Heart right ventricle (tissue), 16 donors: ENCODE data around the gene SV2A. TPM values are rescaled to one million over a fixed set of nuclear protein-coding genes. Genes with fewer than 3 reads are reported as not detected.
A peak's percentile ranks its signal among the peaks of the same experiment; 100 is the strongest.
"Not testable (repeated sequence)": the region's sequence is repeated elsewhere in the genome, so short reads cannot be mapped to it uniquely, and the experiment has no call there.

Source experiments
- ATAC-seq, 8 donors: fragments of 200-7000 bp; cut with Tn5 transposase; one replicate each; pipeline ENCODE4 v1.9.1; 2020; ENCODE audit warnings: mild to moderate bottlenecking in 8 of 8, moderate library complexity in 8 of 8, moderate number of reproducible peaks in 1 of 8
- DNase-seq, 2 donors: peaks; one replicate each; pipeline ENCODE4 v3.0.0-alpha.2; 2020
- H3K27ac ChIP-seq, 10 donors: fragments of 200-600 bp; sonication (generic) in 2 of 10; one replicate each; pipeline versions ENCODE4 v1.5.0 to v1.8.0; 2020 to 2022; ENCODE audit warnings: mild to moderate bottlenecking in 3 of 10
- H3K27me3 ChIP-seq, 7 donors: fragments of 200-600 bp; one replicate each; pipeline ENCODE4 v1.8.0; 2021 to 2022; ENCODE audit warnings: mild to moderate bottlenecking in 2 of 7
- H3K36me3 ChIP-seq, 9 donors: fragments of 200-600 bp; sonication (generic) in 1 of 9; one replicate each; pipeline versions ENCODE4 v1.5.0 to v1.8.0; 2020 to 2022; ENCODE audit warnings: mild to moderate bottlenecking in 2 of 9
- H3K4me1 ChIP-seq, 9 donors: fragments of 200-600 bp; sonication (generic) in 1 of 9; one replicate each; pipeline versions ENCODE4 v1.5.0 to v1.8.0; 2020 to 2022; ENCODE audit warnings: mild to moderate bottlenecking in 4 of 9
- H3K4me3 ChIP-seq, 10 donors: fragments of 200-600 bp; sonication (generic) in 2 of 10; one replicate each; pipeline versions ENCODE4 v1.5.0 to v1.8.0; 2020 to 2022; ENCODE audit warnings: mild to moderate bottlenecking in 7 of 10, moderate library complexity in 2 of 10
- H3K9me3 ChIP-seq, 11 donors: fragments of 200-600 bp in 10 of 11; sonication (generic) in 2 of 11; one replicate each; pipeline versions ENCODE4 v1.5.0 to v1.8.0; 2013 to 2022; ENCODE audit warnings: mild to moderate bottlenecking in 2 of 11, control low read depth in 1 of 11, moderate library complexity in 1 of 11
- WGBS, 2 donors: extraction: QIAGEN DNeasy Blood & Tissue Kit; methylation state at CpG; one replicate each; pipeline ENCODE4 v1.1.7; 2013; ENCODE audit warnings: inconsistent platforms in 1 of 2; 5-methylcytosine and 5-hydroxymethylcytosine counted together
- intact Hi-C, 10 donors: fragments of 100-400 bp; cut with DNase I; formaldehyde crosslinking; loops; one replicate each; pipeline versions ENCODE4 v1.11.1 to v1.14.2; 2022
- polyA plus RNA-seq, 2 donors: library from polyadenylated mRNA; stranded (reverse); fragments of 200-250 nt; gene quantifications; one replicate each; pipeline ENCODE4 v1.2.3, GENCODE V29; 2013
- total RNA-seq, 10 donors: library from RNA; stranded (reverse); fragmentation: NEBNext Ultra II Directional in 3 of 10; extraction: Animal tissue kit (Norgen Biotek cat#: 25700) in 3 of 10; gene quantifications; one replicate each; pipeline versions ENCODE4 v1.2.1 to v1.2.4, GENCODE V29; 2021 to 2023
- TF ChIP-seq, protein P1 (sequence below), 9 donors: fragments of 200-600 bp; sonication (generic) in 2 of 9; IDR thresholded peaks; one replicate each; pipeline versions ENCODE4 v1.5.0 to v1.8.0; 2021 to 2022; ENCODE audit warnings: antibody characterized with exemption in 9 of 9, mild to moderate bottlenecking in 5 of 9, moderate library complexity in 1 of 9
- donor health status: Arrhythmogenic right ventricular cardiomyopathy.
- donor health status: ischemic (EF 13 %, LVEDD 7.1; RV severe dilation, severe dysfunction).
- donor health status: healthy with polysubstance abuse.
- donor health status: DM: no; HTN: yes; CAD: no.
- donor health status: DM: no; HTN: no; CAD: no.
- donor health status: ischemic (EF 25% LVEDD 6.9; RV normal size, moderate dysfunction).
- donor health status: ischemic (EF 25% LVEDD 5.7; RV mildly dilated, moderate dysfunction).
- donor health status: healthy.
- donor health status: DM: yes; HTN: yes; CAD: no.
- donor health status: Ischemic cardiomyopathy.
- donor health status: ischemic (EF 35%, LVEDD 5.7; RV mildly dilated, moderate dysfunction).
- donor health status: nonischemic (EF 11% LVEDD 7.7; RV severe dilation, severe dysfunction).
- donor health status: DM: yes; HTN: yes; CAD: no.
- donor health status: PGD.
- donor health status: ischemic (EF 29% LVEDD 5.4; RV normal size, mild dysfunction).
- donor health status: nonischemic (EF 23%, LVEDD 6.1; RV moderate dilation, normal function).

The SV2A gene
- total and polyA plus RNA-seq, 12 donors: 0.14 to 0.68 (median 0.37) TPM

DNA sequence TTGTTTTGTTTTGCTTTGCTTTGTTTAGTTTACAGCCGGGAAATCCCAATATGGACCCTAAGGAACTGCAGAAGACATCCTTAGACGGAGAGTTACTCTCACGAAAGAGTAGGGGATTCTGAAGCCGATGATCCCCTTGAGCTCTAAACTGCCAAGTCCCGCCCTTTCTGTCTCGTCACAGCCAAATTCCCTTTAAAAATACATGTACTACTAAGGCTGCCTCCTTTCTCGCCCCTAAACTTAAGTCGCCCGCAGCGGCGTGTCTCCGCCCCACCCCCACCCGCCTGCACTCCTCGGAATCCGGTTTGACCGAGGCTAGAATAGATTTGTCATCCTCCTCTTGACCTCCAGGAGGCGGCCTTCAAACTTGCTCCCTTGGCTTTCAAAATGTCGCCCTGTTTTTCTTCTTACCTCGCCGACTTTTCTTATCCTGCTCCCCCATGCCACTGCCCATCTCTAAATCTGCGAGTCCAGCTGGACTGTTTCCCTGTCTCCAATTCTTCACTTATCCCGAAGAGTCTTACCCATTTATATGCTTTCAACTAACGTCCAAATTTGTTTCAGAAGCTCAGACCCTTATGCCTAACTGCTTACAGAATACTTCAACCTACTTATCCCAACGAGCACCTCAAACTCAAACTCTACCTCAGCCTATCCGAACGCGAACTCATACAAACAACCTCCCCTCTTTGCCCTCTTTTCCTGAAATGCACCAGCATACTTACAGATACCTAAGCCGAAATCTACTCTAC is 29.2 kb downstream of the SV2A start:
- peak; percentile 14 to 56 (median 42) for ATAC-seq
- WGBS, 2 donors: 2% methylated on average over 28 of the region's 28 CpGs
- Histone ChIP-seq H3K27ac (peak overlapping the region; percentile 89 to 100 (median 98)), H3K36me3 (no peaks in the 10 kb centered on the region), H3K27me3 (no peaks in the 10 kb centered on the region), H3K9me3 (no peaks in the 10 kb centered on the region), H3K4me3 (peak overlapping the region; percentile 55 to 95 (median 69)), H3K4me1 (peaks cover 0 to 34% (median 25%) of the 10 kb centered on the region in 9 donors)
- intact Hi-C loops: loop anchor here in 2 of 10 donors (2.0 kb wide), 2 partner anchors 38 to 50 kb away; partner anchors contain the start of gene SF3B4 (in 1 of the 2)
- TF ChIP-seq, protein P1, sequence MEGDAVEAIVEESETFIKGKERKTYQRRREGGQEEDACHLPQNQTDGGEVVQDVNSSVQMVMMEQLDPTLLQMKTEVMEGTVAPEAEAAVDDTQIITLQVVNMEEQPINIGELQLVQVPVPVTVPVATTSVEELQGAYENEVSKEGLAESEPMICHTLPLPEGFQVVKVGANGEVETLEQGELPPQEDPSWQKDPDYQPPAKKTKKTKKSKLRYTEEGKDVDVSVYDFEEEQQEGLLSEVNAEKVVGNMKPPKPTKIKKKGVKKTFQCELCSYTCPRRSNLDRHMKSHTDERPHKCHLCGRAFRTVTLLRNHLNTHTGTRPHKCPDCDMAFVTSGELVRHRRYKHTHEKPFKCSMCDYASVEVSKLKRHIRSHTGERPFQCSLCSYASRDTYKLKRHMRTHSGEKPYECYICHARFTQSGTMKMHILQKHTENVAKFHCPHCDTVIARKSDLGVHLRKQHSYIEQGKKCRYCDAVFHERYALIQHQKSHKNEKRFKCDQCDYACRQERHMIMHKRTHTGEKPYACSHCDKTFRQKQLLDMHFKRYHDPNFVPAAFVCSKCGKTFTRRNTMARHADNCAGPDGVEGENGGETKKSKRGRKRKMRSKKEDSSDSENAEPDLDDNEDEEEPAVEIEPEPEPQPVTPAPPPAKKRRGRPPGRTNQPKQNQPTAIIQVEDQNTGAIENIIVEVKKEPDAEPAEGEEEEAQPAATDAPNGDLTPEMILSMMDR (IDR thresholded peaks at IDR 0.05): peak; percentile 15 to 76 (median 58)
- peak; percentile 75 to 89 for DNase-seq

DNA sequence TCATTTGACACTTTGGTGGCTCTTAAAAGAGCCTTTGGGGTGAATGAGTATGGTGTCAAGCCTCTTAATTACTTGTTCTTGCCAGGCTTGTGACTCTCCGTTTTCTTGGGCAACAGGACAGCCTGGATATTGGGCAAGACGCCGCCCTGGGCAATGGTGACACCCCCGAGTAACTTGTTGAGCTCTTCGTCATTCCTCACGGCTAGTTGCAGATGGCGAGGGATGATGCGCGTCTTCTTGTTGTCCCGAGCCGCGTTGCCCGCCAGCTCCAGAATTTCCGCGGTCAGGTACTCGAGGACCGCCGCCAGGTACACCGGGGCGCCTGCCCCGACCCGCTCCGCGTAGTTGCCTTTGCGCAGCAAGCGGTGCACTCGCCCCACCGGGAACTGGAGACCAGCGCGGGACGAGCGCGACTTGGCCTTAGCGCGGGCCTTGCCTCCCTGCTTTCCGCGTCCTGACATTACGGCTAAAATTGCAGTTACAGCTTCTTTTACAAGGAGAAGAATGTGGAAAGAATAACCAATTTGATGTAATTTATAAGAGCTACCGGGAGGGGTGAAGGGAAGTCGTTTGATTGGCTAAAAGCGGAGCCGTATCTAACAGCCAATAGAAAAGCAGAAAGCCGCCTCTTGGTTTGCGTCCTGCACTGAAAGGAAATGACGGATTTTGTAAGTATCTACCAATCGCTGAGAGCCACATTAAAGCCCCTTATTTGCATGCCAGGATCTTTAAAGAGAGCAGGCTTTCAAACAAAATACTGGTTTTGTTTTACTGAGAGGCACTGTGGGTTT is 30.0 kb downstream of the SV2A start:
- H3K36me3 ChIP-seq: no peaks in the 10 kb centered on the region
- intact Hi-C loops: loop anchor here in 2 of 10 donors (2.0 kb wide), 2 partner anchors 39 to 51 kb away; partner anchors contain the start of gene SF3B4 (in 1 of the 2)

DNA sequence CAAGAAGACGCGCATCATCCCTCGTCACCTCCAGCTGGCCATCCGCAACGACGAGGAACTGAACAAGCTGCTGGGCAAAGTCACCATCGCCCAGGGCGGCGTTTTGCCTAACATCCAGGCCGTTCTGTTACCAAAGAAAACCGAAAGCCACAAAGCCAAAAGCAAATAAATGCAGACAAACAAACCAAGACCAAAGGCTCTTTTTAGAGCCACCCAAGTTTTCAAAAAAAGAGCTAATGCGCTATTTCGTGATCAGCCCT is 30.5 kb downstream of the SV2A start:
- DNase-seq, ATAC-seq, intact Hi-C loops, H3K27me3 ChIP-seq, H3K36me3 ChIP-seq, H3K9me3 ChIP-seq: not testable (repeated sequence)
- Histone ChIP-seq H3K27ac (peak overlapping the region; percentile 89 to 100 (median 98)), H3K4me1 (peaks cover 0 to 35% (median 29%) of the 10 kb centered on the region in 9 donors), H3K4me3 (peak overlapping the region; percentile 55 to 95 (median 69))
- WGBS, 2 donors: 0 to 1% methylated on average over 7 to 11 of the region's 13 CpGs

More for the DNA sequence above, 30.0 kb downstream of the SV2A start:
- H3K4me1 ChIP-seq: peaks cover 0 to 35% (median 25%) of the 10 kb centered on the region in 9 donors
- H3K4me3 ChIP-seq: peak overlapping the region; percentile 55 to 95 (median 69)
- ATAC-seq (peak; percentile 69 to 80 (median 78)), DNase-seq (peak; percentile 66 to 92)
- peak overlapping the region; percentile 89 to 100 (median 98) for H3K27ac ChIP-seq
- no peaks in the 10 kb centered on the region for H3K9me3 ChIP-seq
- no peaks in the 10 kb centered on the region for H3K27me3 ChIP-seq
- TF ChIP-seq, protein P1 (IDR thresholded peaks at IDR 0.05): peak in 2 of 9 donors; percentile 4 to 14
- WGBS, 2 donors: 0% methylated on average over 46 of the region's 46 CpGs

DNA sequence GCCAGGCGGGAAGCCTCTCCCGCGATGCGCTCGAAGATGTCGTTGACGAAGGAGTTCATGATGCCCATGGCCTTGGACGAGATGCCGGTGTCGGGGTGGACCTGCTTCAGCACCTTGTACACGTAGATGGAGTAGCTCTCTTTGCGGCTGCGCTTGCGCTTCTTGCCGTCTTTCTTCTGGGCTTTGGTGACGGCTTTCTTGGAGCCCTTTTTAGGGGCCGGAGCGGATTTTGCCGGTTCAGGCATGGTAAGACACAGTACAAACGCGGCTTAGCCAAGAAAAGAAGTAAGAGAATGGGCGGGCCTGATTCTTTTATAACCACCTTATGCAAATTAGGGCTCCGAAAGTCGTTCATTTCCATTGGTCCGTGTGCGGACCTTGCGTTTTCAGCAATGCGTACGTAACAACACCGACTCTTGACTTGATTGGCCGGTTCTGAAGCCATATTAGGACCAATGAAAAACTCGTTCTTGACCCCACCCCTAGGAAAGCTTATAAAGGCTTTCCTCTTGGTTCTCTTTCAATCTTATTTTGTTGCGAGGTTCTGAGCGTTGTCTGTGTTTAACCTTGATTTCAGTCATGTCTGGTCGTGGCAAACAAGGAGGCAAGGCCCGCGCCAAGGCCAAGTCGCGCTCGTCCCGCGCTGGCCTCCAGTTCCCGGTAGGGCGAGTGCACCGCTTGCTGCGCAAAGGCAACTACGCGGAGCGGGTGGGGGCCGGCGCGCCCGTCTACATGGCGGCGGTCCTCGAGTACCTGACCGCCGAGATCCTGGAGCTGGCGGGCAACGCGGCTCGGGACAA is 31.0 kb downstream of the SV2A start:
- intact Hi-C loops: no loop called here
- H3K36me3 ChIP-seq: no peaks in the 10 kb centered on the region
- WGBS, 2 donors: 0 to 1% methylated on average over 62 of the region's 62 CpGs
- DNase-seq (peak; percentile 72 to 95), ATAC-seq (peak; percentile 83 to 91 (median 88))
- TF ChIP-seq, protein P1 (IDR thresholded peaks at IDR 0.05): no peak
- H3K27ac ChIP-seq: peak overlapping the region; percentile 89 to 100 (median 98)
- H3K27me3 ChIP-seq: no peaks in the 10 kb centered on the region
- H3K9me3 ChIP-seq: no peaks in the 10 kb centered on the region
- peaks cover 0 to 35% (median 30%) of the 10 kb centered on the region in 9 donors for H3K4me1 ChIP-seq
- H3K4me3 ChIP-seq: peak overlapping the region; percentile 55 to 95 (median 72)

DNA sequence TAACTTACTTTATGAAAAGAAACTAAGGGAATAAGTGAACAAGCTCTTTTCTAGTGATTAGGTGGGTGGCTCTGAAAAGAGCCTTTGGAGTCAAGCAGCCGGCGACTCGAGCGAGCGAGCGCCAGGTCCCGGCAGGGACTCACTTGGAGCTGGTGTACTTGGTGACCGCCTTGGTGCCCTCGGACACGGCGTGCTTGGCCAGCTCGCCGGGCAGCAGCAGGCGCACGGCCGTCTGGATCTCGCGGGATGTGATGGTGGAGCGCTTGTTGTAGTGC is 31.6 kb downstream of the SV2A start:
- intact Hi-C loops, H3K27me3 ChIP-seq, H3K9me3 ChIP-seq, H3K36me3 ChIP-seq: not testable (repeated sequence)
- WGBS, 2 donors: 0 to 1% methylated on average over 19 of the region's 19 CpGs
- Histone ChIP-seq H3K4me1 (peaks cover 0 to 35% (median 30%) of the 10 kb centered on the region in 9 donors), H3K4me3 (peak overlapping the region; percentile 55 to 95 (median 72)), H3K27ac (peak overlapping the region; percentile 89 to 100 (median 98))
- DNase-seq: peak in 1 of 2 donors; percentile 23
- peak in 7 of 8 donors; percentile 0 to 12 (median 0) for ATAC-seq
